Stimulated activated CD4-positive, alpha-beta T cell treated with anti-CD3 and anti-CD28 coated beads, Interleukin-12 subunit alpha, Interleukin-12 subunit beta, amount 100 ng/mL, for 4 hours (primary cell): ENCODE data around the gene SDHAF4.
"Not testable (repeated sequence)": the region's sequence is repeated elsewhere in the genome, so short reads cannot be mapped to it uniquely, and the experiment has no call there.

Experiments
- DNase-seq: peaks from one replicate; pipeline ENCODE4 v3.0.0-alpha.2; 2020

SDHAF4 gene

GRCh38 chr6:70593118-70593486, 26.4 kb downstream of the SDHAF4 start:
- DNase-seq, result no peak

GRCh38 chr6:70599187-70599586, 32.5 kb downstream of the SDHAF4 start:
- DNase-seq, result no peak

DNA sequence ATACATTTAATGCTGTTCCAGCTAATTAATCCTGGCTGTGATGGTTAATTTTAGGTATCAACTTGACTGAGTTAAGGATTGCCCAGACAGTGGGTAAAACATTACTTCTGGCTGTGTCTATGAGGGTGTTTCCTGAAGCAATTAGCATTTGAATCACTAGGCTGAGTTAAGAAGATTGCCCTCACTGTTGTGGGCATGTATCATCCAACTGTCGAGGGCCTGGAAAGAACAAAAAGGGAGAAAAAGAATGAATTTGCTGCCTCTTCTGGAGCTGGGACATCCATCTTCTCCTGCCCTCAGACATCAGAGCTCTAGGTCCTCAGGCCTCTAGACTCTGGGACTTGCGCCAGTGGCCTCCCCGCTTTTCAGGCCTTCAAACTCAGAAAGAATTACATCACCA, 34.3 kb downstream of the SDHAF4 start:
- no peak for DNase-seq

GRCh38 chr6:70604254-70604653, 37.5 kb downstream of the SDHAF4 start:
- no peak for DNase-seq

GRCh38 chr6:70607371-70607770, 40.6 kb downstream of the SDHAF4 start:
- not testable (repeated sequence) for DNase-seq

- not testable (repeated sequence) for DNase-seq
Measured at GRCh38 chr6:70609181-70609580, 42.5 kb downstream of the SDHAF4 start.

- no peak for DNase-seq
Measured at GRCh38 chr6:70616728-70617260, 50.1 kb downstream of the SDHAF4 start.

- no peak for DNase-seq
Measured at GRCh38 chr6:70620746-70621145, 54.0 kb downstream of the SDHAF4 start.

DNA sequence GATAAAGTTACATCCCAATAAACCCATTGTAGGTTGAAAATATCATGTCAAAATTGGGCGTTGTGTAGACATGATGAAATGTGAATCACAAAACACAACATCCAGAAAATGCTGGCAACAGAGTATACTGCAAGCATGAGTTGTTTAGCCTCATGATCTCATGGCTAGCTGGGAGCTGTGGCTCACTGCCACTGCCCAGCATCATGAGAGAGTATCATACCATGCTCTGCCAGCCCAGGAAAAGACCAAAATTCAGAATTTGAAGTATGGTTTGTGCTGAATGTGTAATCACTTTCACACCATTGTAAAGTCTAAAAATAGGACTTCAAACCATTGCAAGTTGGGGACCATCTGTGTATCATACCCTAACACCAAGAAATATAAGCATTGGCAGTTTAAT, 55.7 kb downstream of the SDHAF4 start:
- no peak for DNase-seq

DNA sequence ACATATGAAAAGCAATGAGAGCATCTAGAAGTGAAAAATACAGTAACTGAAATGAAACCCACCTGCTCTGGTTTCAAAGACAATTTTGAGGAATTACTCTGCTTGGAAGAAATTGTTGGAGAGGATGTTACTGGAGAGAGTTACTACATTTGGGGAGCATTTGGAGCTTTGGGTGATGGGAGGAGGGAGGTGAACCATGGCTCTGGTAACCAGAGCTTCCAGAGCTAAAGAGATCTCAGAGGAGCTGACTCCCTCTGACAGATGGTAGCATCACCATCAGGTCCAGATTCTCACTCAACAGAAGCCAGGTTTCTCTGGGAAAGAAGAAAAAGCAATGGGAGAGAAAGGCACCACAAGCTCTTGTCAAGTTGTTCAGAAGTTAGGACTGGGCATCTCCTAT, 58.7 kb downstream of the SDHAF4 start:
- DNase-seq, result no peak

DNA sequence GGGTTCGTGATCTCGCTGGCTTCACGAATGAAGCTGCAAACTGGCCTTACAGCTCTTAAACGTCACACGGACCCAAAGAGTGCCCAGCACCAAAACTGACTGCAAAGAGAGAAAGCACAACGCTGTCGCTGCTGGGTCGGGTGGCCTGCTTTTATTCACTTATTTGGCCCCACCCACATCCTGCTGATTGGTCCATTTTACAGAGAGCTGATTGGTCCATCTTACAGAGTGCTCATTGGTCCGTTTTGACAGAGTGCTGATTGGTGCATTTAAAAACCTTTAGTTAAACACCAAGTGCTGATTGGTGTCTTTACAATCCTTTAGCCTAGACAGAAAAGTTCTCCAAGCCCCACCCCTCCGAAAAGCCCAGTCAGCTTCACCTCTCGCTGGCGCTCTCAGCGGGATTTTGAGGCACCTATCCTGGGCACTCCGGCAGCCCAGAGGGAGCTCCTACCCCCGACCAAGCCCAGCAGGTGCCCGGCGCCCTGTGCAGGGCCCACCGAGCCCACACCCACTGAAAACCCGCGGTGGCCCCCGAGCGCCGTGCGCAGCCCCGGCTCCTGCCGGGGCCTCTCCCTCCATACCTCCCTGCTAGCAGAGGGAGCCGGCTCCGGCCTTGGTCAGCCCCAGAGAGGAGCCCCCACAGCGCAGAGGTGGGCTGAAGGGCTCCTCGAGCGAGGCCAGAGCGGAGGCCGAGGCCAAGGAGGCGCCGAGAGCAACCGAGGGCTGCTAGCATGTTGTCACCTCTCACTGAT, 60.9 kb downstream of the SDHAF4 start:
- no peak for DNase-seq

GRCh38 chr6:70629929-70630328, 63.2 kb downstream of the SDHAF4 start:
- no peak for DNase-seq

GRCh38 chr6:70633870-70634269, 67.1 kb downstream of the SDHAF4 start:
- DNase-seq, result no peak

- DNase-seq, result no peak
Measured at GRCh38 chr6:70636596-70636995, 69.9 kb downstream of the SDHAF4 start.

GRCh38 chr6:70638468-70638867, 71.7 kb downstream of the SDHAF4 start:
- no peak for DNase-seq
